ENCODE data around the gene NRL.

NRL gene

GRCh38 chr14:24143511-24143910 is 28.8 kb upstream of the NRL start:
- peak; percentile 76 for DNase-seq

- DNase-seq, result peak; percentile 100
These were observed 26.5 kb upstream of the NRL start, which contains the start of gene EMC9 for GRCh38 chr14:24141097-24141880. Gene EMC9 (minus strand): TSS chr14:24141591. CDS start chr14:24141304, 287 bp downstream.

- DNase-seq, result no peak
These were observed 24.7 kb upstream of the NRL start for GRCh38 chr14:24139272-24139934.

- DNase-seq, result no peak
These were observed 23.9 kb upstream of the NRL start for GRCh38 chr14:24138396-24139271.

- DNase-seq, result no peak
These were observed 23.0 kb upstream of the NRL start for GRCh38 chr14:24137529-24138395.

GRCh38 chr14:24136684-24137528 is 22.2 kb upstream of the NRL start:
- DNase-seq, result no peak

- peak; percentile 85 for DNase-seq
These were observed 21.3 kb upstream of the NRL start, which contains the start of gene PSME1 for GRCh38 chr14:24135834-24136683. Gene PSME1 (plus strand): TSS chr14:24136194. CDS start chr14:24136263, 69 bp downstream.

GRCh38 chr14:24135584-24135833 is 20.8 kb upstream of the NRL start:
- no peak for DNase-seq

- no peak for DNase-seq
These were observed 19.0 kb upstream of the NRL start for GRCh38 chr14:24133735-24134134.

- no peak for DNase-seq
These were observed 18.2 kb upstream of the NRL start for GRCh38 chr14:24132976-24133375.

GRCh38 chr14:24132061-24132685 is 17.4 kb upstream of the NRL start:
- DNase-seq, result no peak

- DNase-seq, result no peak
These were observed 16.8 kb upstream of the NRL start for GRCh38 chr14:24131549-24131966.

GRCh38 chr14:24130717-24131548 is 16.2 kb upstream of the NRL start:
- no peak for DNase-seq

GRCh38 chr14:24130380-24130716 is 15.6 kb upstream of the NRL start, which contains the start of gene FITM1:
Gene FITM1 (plus strand): TSS chr14:24130659. CDS start chr14:24131564, 905 bp downstream.
- no peak for DNase-seq

GRCh38 chr14:24129410-24129998 is 14.8 kb upstream of the NRL start:
- DNase-seq, result no peak

- no peak for DNase-seq
These were observed 12.9 kb upstream of the NRL start for GRCh38 chr14:24127673-24128072.

- DNase-seq, result no peak
These were observed 12.2 kb upstream of the NRL start for GRCh38 chr14:24126939-24127338.
